Retinal pigment epithelial cell (primary cell): ENCODE results near the gene DNAJC8.

Source experiments
- DNase-seq: peaks from one replicate; pipeline ENCODE4 v3.0.0-alpha.2; 2010; ENCODE audit warnings: low read depth
- H3K4me3 ChIP-seq: 2 replicates; pipeline ENCODE4 v1.5.1; 2011; ENCODE audit warnings: mild to moderate bottlenecking, low read length, control low read depth, moderate library complexity
- TF ChIP-seq, protein P1 (sequence below): conservative IDR thresholded peaks from 2 replicates; pipeline ENCODE4 v1.5.1; 2011; ENCODE audit warnings: low read depth, low read length, control low read depth, inconsistent platforms

The DNAJC8 gene

DNA sequence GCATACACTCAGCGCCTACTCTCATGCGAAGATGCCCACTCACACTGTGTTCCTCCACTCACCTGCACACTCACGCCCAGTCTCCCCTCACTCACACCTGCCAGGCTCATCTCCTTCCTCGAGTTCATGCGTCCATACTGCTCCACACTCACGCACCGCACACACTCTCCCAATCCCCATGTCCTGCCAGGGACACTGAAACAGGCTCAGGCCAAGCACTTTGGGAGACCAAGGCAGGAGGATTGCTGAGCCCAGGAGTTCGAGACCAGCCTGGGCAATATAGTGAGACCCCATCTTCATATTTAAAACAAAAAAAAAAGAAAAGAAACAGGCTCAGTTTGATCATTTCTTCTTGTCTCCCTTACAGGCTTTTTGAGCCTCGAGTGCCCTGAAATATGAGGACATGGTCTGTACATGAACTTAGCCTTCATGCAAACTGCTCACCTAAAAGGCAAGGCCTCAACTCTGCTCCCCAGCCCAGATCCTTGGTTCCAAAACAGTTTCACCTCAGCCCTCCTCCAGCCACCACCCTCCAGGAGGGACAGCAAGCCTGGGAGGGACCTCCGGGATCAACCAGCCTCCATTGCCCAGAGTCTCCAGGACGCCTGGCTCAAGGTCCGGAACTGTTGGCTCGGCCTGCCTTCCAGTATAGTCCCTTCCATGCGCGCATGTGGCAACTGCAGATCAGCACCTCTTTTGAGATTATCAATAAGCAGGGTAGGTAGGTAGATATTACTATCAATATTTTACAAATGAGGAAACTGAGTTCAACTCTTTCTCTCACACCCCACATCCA lies 53.9 kb downstream of the DNAJC8 start:
- H3K4me3 ChIP-seq = no peak overlapping the region
- TF ChIP-seq, protein P1, sequence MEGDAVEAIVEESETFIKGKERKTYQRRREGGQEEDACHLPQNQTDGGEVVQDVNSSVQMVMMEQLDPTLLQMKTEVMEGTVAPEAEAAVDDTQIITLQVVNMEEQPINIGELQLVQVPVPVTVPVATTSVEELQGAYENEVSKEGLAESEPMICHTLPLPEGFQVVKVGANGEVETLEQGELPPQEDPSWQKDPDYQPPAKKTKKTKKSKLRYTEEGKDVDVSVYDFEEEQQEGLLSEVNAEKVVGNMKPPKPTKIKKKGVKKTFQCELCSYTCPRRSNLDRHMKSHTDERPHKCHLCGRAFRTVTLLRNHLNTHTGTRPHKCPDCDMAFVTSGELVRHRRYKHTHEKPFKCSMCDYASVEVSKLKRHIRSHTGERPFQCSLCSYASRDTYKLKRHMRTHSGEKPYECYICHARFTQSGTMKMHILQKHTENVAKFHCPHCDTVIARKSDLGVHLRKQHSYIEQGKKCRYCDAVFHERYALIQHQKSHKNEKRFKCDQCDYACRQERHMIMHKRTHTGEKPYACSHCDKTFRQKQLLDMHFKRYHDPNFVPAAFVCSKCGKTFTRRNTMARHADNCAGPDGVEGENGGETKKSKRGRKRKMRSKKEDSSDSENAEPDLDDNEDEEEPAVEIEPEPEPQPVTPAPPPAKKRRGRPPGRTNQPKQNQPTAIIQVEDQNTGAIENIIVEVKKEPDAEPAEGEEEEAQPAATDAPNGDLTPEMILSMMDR = no peak
- no peak for DNase-seq

DNA sequence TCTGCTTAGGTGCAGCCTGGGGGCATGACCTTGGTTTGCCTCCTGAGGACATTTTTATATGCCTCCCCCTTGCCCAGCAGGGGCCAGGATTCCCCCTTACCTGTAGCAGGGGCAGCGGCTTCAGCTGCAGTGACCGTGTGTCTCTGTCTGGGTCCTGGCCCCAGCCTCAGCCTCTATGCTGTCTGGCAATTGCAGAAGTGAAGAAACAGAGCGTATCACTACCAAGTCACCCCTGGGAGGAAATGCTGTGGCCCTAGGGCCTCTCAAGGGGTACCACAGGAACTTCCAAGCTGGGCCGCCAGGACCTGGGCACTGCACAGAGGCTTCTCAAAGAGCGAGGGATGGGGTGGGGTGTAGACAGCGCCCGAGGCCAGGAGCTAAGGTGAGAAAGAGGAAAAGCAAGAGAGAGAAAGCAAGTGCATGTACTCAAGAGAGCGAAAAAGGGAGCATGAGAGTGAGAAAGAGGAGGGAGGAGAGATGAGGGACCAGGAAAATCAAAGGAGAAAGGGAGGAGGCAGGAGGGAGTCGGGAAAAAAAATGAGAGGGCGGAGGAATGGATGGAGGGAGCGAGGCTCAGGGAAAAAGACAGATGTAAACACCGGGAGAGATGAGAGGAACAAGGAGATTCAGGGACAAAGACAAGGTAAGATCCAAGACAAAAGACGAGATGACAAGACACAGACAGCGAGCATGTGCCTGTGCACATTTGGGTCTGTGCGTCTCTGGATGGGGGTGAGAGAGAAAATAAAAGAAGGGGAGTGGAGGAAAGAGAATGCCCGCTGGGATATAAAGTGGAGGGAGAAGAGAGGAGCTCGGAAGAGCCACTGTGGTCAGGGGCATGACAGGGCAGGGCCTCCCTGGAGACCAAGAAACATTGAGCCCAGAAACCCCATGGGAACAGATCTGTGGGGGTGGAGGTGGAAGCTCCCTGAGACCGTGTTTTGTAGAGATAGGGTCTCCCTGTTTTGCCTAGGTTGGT lies 56.0 kb downstream of the DNAJC8 start, which contains the start of gene PTAFR:
PTAFR (minus strand) TSS at position 199 of the 979 bp plus-strand sequence. CDS start 25,669 bp downstream, outside the sequence.
- H3K4me3 ChIP-seq = no peak within 1 kb of the TSS
- DNase-seq = no peak
- TF ChIP-seq, protein P1 = no peak

DNA sequence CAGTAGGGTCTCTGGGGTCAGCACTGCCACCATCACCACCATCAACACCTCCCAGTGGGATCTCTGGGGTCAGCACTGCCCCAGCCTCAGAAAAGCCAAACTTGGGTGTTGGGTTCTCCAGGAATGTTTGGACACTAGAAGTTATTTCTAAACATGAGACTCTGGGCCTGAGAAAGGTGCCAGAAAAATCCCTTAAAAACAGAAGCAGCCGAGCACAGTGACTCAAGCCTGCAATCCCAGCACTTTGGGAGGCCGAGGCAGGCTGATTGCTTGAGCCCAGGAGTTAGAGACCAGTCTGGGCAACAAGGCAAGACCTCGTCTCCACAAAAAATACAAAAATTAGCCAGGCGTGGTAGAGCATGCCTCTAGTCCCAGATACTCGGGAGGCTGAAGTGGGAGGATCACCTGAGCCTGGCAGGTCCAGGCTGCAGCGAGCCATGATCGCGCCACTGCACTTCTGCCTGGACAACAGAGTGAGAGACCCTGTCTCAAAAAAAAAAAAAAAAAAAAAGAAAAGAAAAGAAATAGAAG lies 56.8 kb downstream of the DNAJC8 start:
- no peak overlapping the region for H3K4me3 ChIP-seq
- no peak for DNase-seq
- TF ChIP-seq, protein P1 = no peak

DNA sequence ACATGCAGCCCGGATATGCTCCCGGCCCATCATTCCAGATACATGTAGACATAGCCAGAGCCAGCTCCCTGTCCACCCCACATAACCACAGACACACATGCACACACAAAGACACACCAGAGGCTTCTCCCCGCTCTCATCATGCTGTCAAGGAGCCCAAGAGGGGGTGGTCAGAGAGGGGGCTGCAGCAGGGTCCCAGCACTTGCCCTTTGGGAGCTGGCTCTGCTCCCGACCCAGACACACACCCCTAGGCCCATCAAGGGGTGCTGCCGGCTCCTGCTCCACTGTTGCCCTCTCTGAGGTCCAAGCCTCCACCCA lies 58.9 kb downstream of the DNAJC8 start:
- no peak overlapping the region for H3K4me3 ChIP-seq
- TF ChIP-seq, protein P1 = no peak
- no peak for DNase-seq

DNA sequence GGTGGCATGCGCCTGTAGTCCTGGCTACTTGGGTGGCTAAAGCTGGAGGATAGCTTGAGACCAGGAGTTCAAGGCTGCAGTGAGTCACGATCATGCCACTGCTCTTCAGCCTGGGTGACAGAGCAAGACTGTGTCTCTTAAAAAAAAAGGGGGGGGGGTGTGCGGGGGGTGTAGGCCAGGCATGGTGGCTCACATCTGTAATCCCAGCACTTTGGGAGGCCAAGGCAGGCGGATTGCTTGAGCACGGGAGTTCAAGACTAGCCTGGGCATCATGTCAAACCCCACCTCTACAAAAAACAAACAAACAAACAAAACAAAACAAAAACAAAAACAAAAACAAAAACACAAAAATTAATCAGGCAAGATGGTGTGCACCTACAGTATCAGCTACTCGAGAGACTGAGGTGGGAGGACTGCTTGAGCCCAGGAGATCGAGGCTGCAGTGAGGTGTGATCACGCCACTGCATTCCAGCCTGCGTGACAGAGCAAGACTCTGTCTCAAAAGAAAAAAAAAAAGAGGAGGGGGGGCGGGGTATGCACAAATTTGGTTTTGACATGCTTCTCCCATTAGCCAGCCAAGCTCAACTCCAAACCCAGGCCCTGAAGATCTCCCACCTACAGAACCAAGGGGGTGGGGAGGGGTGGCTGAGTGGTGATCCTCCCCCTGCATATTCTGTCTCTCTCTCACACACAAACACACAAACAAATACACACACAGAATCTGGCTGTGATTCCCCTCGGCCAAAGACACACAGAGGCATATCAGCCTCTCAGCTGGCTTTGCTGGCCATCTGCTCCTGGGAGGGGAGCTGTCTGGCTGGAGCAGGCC lies 59.5 kb downstream of the DNAJC8 start:
- TF ChIP-seq, protein P1 = no peak
- no peak overlapping the region for H3K4me3 ChIP-seq
- no peak for DNase-seq

DNA sequence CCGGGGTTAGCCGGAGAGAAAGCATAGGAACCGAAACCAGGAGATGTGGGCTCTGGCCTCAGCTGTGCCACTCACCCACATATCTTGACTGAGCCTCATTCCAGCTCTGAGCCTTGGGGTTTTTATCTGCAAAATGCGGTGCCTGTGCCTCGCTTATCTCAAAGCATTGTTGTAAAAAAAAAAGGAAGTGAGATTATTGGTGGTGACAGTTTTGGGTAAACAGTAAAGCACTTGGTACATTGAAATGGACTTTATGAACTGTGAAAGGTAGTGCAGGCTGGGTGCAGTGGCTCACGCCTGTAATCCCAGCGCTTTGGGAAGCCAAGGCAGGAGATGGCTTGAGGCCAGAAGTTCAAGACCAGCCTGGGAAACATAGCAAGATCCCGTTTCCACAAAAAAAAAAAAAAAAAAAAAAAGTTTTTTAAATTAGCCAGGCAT lies 60.1 kb downstream of the DNAJC8 start:
- H3K4me3 ChIP-seq = no peak overlapping the region
- DNase-seq = no peak
- TF ChIP-seq, protein P1 = no peak
